B cell (primary cell): ENCODE data around the gene MPHOSPH8.

Experiments used
- CTCF ChIP-seq: fragments of 200-600 bp; IDR thresholded peaks from one replicate; pipeline ENCODE4 v1.8.0; 2022; ENCODE audit warnings: antibody characterized with exemption, mild to moderate bottlenecking
- EZH2 ChIP-seq: IDR thresholded peaks from 2 replicates; pipeline ENCODE4 v1.6.1; 2012; ENCODE audit warnings: borderline replicate concordance, low read depth, mild to moderate bottlenecking, moderate library complexity, low read length; ENCODE audit not compliant: insufficient read depth, poor library complexity, severe bottlenecking

GRCh38 chr13:19592657-19593180 lies 40.7 kb upstream of the MPHOSPH8 start:
- no peak for TF ChIP-seq CTCF
- no peak for TF ChIP-seq EZH2
